K562 (cell line): Measurements from ENCODE around the gene SAMD10. TPM values are rescaled to one million over a fixed set of nuclear protein-coding genes. Genes with fewer than 3 reads are reported as not detected.

ENCODE experiments used
- BDP1 ChIP-seq: IDR thresholded peaks from 3 replicates; pipeline ENCODE4 v1.6.1; 2011; ENCODE audit not compliant: insufficient read length, insufficient read depth
- CHD1 ChIP-seq: fragments of 200-600 bp; sonication (generic); IDR thresholded peaks from one replicate; pipeline ENCODE4 v1.6.1; 2012; ENCODE audit warnings: mild to moderate bottlenecking, moderate library complexity, low read length, inconsistent platforms
- CREB5 ChIP-seq: fragments of 250-450 bp; sonication (Bioruptor Pico); IDR thresholded peaks from 2 replicates; pipeline ENCODE4 v1.5.0; 2020; ENCODE audit warnings: mild to moderate bottlenecking
- DPF2 ChIP-seq: fragments of 450-650 bp; IDR thresholded peaks from 2 replicates; pipeline ENCODE4 v1.6.1; 2016
- ELK1 ChIP-seq: sonication (generic); formaldehyde crosslinking; IDR thresholded peaks from 2 replicates; pipeline ENCODE4 v1.8.1; 2022; ENCODE audit warnings: missing genetic modification reagents
- GTF2A2 ChIP-seq: IDR thresholded peaks from 2 replicates; pipeline ENCODE4 v1.6.1; 2016; ENCODE audit warnings: mild to moderate bottlenecking, missing genetic modification characterization, missing compliant biosample characterization
- HCFC1 ChIP-seq: IDR thresholded peaks from 2 replicates; pipeline ENCODE4 v1.6.1; 2012; ENCODE audit warnings: low read depth, low read length, improper control_type of control experiment
- KAT7 ChIP-seq: sonication (generic); formaldehyde crosslinking; IDR thresholded peaks from 2 replicates; pipeline ENCODE4 v1.8.0; 2022; ENCODE audit warnings: missing genetic modification reagents, mild to moderate bottlenecking, borderline replicate concordance
- MYBL2 ChIP-seq, 2 experiments: fragments of 450-650 bp in 1 of 2; sonication (generic) in 1 of 2; formaldehyde crosslinking in 1 of 2; IDR thresholded peaks; 2 replicates each; pipeline versions ENCODE4 v1.6.1 to v1.8.1; 2017 to 2022; ENCODE audit warnings: borderline replicate concordance in 1 of 2, inconsistent platforms in 1 of 2, low read depth in 1 of 2, mild to moderate bottlenecking in 1 of 2, missing genetic modification reagents in 1 of 2, moderate library complexity in 1 of 2
- NFATC3 ChIP-seq: fragments of 450-650 bp; IDR thresholded peaks from 2 replicates; pipeline ENCODE4 v1.6.1; 2017; ENCODE audit warnings: mild to moderate bottlenecking
- POLR2G ChIP-seq: fragments of 200-400 bp; formaldehyde crosslinking; IDR thresholded peaks from 2 replicates; pipeline ENCODE4 v1.6.1; 2017; ENCODE audit warnings: low read depth, mild to moderate bottlenecking, antibody characterized with exemption, low read length, moderate library complexity
- PURB ChIP-seq: sonication (generic); formaldehyde crosslinking; IDR thresholded peaks from 2 replicates; pipeline ENCODE4 v1.9.0; 2021; ENCODE audit warnings: low read depth, mild to moderate bottlenecking, missing genetic modification reagents
- RAD51 ChIP-seq: fragments of 450-650 bp; IDR thresholded peaks from 2 replicates; pipeline ENCODE4 v1.7.1; 2016; ENCODE audit warnings: low read depth, mild to moderate bottlenecking, borderline replicate concordance
- TAF7 ChIP-seq: fragments of 450-650 bp; IDR thresholded peaks from 2 replicates; pipeline ENCODE4 v1.6.1; 2016; ENCODE audit warnings: missing genetic modification characterization, missing compliant biosample characterization
- ZBTB34 ChIP-seq: fragments of 250-450 bp; sonication (Bioruptor Pico); IDR thresholded peaks from 2 replicates; pipeline ENCODE4 v1.8.0; 2021; ENCODE audit warnings: mild to moderate bottlenecking, moderate library complexity
- ZBTB43 ChIP-seq: sonication (generic); formaldehyde crosslinking; IDR thresholded peaks from 2 replicates; pipeline ENCODE4 v1.8.0; 2023; ENCODE audit warnings: mild to moderate bottlenecking, missing genetic modification reagents
- ZFP1 ChIP-seq: fragments of 450-650 bp; formaldehyde crosslinking; IDR thresholded peaks from 2 replicates; pipeline ENCODE4 v1.4.0; 2020; ENCODE audit warnings: mild to moderate bottlenecking, mixed read lengths
- ZNF212 ChIP-seq: fragments of 450-650 bp; formaldehyde crosslinking; IDR thresholded peaks from 2 replicates; pipeline ENCODE4 v1.4.0; 2020; ENCODE audit warnings: mild to moderate bottlenecking
- polyA plus RNA-seq, 8 experiments: library from polyadenylated mRNA; depleted of rRNA in 4 of 8; stranded (reverse) in 5 of 8; unstranded in 3 of 8; fragments of >200 nt; fragmentation: Nextera tagmentation in 2 of 8; fragmentation: Illumina TruSeq in 1 of 8; extraction: Ambion mirVana in 2 of 8; extraction: Trizol in 1 of 8; gene quantifications; 2 replicates each; pipeline versions ENCODE4 v1.2.1 to v1.2.3, GENCODE V29; 2011 to 2014; ENCODE audit warnings: inconsistent platforms in 1 of 8, missing spikeins in 1 of 8
- total RNA-seq, 7 experiments: library from RNA; depleted of rRNA in 6 of 7; stranded (reverse); fragments of >200 nt in 6 of 7; fragmentation: Illumina TruSeq in 2 of 7; extraction: Trizol in 2 of 7; gene quantifications; 2 replicates each; pipeline versions ENCODE4 v1.2.1 to v1.2.3, GENCODE V29; 2011 to 2021; ENCODE audit warnings: low replicate concordance in 1 of 7
- TF ChIP-seq, protein P1 (sequence below): fragments of 450-650 bp; conservative IDR thresholded peaks from 2 replicates; pipeline ENCODE4 v1.6.1; 2016; ENCODE audit warnings: missing genetic modification characterization, low read depth, mild to moderate bottlenecking, missing compliant biosample characterization, moderate library complexity

SAMD10 gene
- total and polyA plus RNA-seq, 9 of the 15 experiments (the other 6 are each of a cell fraction or from before 2014, with no cell fraction given), result 0.37 to 15.2 (median 4.8) TPM

GRCh38 chr20:63980806-63981728, 1.6 kb upstream of the SAMD10 start, which contains the start of gene PRPF6 (continued):
- TF ChIP-seq, protein P1, sequence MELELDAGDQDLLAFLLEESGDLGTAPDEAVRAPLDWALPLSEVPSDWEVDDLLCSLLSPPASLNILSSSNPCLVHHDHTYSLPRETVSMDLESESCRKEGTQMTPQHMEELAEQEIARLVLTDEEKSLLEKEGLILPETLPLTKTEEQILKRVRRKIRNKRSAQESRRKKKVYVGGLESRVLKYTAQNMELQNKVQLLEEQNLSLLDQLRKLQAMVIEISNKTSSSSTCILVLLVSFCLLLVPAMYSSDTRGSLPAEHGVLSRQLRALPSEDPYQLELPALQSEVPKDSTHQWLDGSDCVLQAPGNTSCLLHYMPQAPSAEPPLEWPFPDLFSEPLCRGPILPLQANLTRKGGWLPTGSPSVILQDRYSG (tag), result no peak
- TF ChIP-seq HCFC1, result peak; percentile 90
- no peak for TF ChIP-seq NFATC3
- TF ChIP-seq TAF7 (tag), result 0 out of 2 replicates have a peak, but pooled peaks have one; percentile 32
- no peak for TF ChIP-seq CHD1
- no peak; the same call in 1 of the 2 replicates for TF ChIP-seq DPF2
- TF ChIP-seq ZBTB43 (CRISPR knock-in tag), result no peak
- TF ChIP-seq GTF2A2 (tag), result no peak
- no peak for TF ChIP-seq BDP1
- no peak for TF ChIP-seq CREB5
- TF ChIP-seq ZNF212, result no peak
- no peak for TF ChIP-seq ZBTB34 (CRISPR knock-in tag)
- no peak for TF ChIP-seq MYBL2 (IDR thresholded peaks at IDR 0.05; ENCODE audit: low read depth)
- no peak for TF ChIP-seq MYBL2 (CRISPR knock-in tag; IDR thresholded peaks at IDR 0.05; ENCODE audit: borderline replicate concordance)
- 0 out of 2 replicates have a peak, but pooled peaks have one; percentile 64 for TF ChIP-seq KAT7 (CRISPR knock-in tag)
- peak; percentile 86 for TF ChIP-seq POLR2G
- no peak for TF ChIP-seq PURB (CRISPR knock-in tag)
- no peak for TF ChIP-seq RAD51
- no peak for TF ChIP-seq ELK1 (CRISPR knock-in tag)
- no peak for TF ChIP-seq ZFP1 (CRISPR knock-in tag)
